Hippocampal formation (tissue), 2 donors: ENCODE measurements around the gene THADA.
A peak's percentile ranks its signal among the peaks of the same experiment; 100 is the strongest.
"Not testable (repeated sequence)": the region's sequence is repeated elsewhere in the genome, so short reads cannot be mapped to it uniquely, and the experiment has no call there.

ENCODE experiments used
- DNase-seq, 2 donors: peaks; one replicate each; lab custom pipeline; 2025; lab: John Stamatoyannopoulos, UW

THADA gene

DNA sequence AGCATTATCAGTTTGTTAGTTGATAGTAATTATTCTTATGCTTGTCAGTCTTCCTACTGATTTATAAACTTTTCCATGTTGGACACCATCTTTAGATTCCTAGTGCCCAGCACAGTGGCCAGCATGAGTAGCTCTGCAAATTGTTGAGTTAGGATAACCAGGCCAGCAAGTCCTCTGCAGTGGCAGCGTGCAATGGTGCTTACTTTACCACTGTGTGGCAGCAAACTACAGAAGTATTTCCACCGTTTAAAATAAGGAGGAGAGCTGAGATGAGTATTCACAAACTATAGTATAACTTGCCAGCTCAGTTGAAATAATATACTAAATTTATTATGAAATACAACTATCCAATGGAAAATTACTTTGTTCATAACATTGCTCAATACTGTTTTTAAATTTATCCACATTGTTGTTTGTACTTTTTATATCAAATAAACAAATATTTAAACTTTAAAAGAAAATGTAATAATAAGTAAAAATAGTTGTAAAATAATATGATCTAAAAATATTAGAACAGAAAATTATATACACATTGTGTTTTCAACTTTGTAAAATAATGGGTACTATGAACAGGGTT is 9.3 kb upstream of the THADA start:
- peak in 1 of 2 donors; percentile 51 for DNase-seq

DNA sequence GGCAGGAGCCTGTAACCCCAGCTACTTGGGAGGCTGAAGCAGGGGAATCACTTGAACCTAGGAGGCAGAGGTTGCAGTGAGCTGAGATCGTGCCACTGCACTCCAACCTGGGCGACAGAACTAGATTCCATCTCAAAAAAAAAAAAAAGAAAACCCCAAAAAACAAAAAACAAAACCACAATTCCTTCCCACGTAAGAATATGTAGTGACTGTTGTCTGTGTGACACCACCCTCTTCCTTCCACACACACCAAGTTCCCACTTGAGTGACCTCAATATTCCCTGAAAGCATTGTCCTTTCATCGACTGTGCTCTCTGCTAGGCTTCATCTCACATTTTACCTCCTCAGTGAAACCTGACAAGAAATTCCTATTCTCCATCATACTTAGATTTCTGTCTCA is 8.8 kb upstream of the THADA start:
- no peak for DNase-seq

DNA sequence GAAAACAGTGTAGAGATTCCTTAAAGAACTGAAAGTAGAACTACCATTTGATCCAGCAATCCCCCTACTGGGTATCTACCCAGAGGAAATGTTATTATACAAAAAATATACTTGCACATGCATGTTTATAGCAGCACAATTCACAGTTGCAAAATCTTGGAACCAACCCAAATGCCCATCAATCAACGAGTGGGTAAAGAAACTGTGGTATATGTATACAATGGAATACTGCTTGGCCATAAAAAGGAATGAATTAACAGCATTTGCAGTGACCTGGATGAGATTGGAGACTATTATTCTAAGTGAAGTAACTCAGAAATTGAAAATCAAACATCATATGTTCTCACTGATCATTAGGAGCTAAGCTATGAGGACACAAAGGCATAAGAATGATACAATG is 4.8 kb upstream of the THADA start:
- DNase-seq = not testable (repeated sequence)

DNA sequence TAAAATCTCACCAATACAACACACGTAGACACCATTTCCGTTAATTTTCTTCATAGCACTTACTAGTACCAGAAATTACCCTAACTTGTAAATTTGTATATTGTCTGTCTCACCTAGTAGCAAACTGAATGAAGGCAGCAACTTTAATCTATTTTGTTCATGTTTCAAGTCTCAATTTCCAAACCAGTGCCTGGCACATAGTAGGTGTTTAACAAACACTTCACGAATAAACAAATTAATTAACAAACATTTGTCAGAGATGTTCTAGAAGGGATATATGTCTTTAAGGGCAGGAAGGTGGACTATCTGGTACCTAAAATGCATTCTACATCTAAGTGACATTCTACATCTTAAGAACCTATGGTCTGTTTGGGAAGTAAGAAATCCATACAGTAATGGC is 963 bp downstream of the THADA start:
- DNase-seq = no peak

DNA sequence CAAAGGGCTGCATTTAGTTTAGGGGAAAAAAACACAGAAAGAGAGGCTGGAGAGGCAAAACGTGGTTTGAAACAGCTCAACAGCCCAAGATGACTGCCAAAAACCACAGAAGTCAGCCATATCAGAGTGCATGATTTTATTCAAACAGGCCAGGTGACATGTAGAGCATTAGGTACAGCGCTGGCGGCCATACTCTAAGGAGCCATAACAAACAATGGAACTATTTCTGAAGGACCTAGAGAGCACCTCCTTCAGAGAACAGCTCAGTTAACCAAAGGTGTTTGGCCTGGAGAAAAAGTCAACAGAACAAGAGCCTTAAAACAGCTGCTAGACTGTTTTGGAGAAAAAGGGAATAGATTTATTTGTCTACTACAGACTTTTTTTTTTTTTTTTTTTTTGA is 2.6 kb downstream of the THADA start:
- no peak for DNase-seq

DNA sequence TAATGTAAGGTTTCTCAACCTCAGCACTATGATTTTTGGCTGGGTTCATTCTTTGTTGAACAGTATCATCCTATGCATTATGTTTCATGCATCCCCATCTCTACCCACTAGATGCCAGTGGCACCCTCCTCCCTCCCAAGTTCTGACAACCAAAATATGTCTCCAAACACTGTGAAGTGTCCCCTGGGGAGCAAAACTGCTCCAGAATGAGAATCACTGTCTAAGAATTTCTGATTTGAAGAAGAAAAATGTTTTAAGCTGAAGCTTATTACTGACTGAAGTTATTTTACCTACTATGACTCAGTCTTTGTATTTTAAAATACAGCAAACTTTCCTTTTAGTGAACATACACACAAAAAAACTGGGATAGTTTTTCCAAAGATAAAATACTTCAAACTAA is 3.4 kb downstream of the THADA start:
- no peak for DNase-seq

DNA sequence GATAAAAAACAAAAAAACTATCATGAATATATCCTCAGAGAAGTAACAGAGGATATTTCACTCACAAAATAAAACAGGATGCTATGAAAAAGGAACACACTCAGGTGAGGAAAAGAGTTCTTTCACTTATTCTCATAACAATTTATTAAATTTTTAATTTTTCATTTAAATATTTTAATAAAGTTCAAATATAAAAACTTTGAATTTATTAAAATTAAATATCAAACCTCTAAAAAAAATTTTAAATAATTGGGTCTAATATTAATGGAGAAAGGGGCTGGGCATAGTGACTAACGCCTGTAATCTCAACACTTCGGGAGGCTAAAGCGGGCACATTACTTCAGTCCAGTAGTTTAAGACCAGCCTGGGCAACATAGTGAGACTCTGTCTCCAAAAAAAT is 10.1 kb downstream of the THADA start:
- no peak for DNase-seq

DNA sequence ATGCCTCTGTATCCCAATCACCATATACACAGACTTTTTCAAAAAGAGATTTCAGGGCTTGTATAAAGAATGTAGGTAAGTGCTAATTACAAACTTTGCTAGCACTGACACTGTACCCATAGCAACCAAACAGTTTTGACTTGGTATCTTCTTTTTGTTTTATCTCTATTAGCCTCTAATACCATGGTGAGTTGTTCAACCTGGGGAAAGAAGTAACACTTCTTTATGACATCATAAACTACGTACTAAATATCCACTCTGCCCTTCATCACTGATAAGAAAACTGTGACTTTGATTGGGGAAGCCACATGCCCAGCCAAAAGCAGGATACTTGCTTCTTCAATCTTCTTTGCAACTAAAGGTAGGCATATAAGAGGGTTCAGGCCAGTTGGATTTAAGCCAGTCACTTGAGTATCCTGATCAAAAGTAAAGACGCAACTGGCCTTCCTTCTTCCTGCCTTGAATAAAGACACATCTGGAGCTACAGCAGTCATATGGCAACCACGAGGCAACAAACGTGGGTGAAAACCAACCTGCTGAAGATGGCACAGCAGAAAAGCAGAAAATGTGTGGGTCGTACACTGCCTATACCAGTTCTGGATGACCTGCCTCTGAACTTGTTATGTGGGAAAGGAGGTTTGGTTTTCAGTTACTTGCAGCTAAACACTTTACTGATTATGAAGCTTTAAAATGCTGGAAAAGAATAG is 16.4 kb downstream of the THADA start:
- no peak for DNase-seq

DNA sequence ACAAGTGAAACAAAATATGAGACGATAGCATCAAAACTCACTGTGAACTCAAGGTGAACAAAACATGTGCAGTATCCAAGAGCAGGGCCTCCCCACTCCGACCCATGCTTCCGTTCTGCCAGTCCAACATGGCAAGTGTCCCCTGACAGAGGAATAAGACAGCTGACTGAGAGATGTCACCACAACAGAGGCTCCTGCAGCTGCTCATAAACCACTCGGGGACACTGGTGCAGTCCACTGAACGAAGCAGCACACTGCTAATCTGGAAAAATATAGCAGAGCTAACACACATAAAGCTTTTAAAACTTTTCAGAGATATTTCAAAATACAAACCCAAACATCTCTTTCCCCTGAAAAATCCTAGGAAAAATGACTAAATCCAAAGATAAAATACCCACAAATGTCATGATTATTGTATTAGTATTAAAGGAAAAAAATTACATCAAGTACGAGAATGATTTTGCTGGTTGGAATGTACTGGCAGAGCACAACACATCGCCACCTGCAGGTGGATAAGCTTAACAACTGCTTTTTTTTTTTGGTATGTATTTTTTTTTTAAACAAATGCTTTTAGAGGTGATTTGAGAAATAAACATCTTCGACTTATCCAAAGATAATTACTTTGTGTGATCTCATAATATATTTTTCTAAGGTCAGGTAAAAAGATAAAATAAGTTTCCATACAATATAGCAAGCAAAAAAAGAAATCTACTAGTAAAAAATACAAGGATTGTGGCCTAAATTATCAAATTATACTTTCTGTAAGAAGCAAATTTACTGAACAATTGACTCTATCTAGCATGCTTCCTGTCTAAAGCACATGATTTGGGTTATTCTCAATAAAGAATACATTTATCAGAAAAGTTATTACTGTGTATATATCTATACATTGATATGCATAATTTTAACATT is 18.6 kb downstream of the THADA start:
- DNase-seq = peak in 1 of 2 donors; percentile 61

DNA sequence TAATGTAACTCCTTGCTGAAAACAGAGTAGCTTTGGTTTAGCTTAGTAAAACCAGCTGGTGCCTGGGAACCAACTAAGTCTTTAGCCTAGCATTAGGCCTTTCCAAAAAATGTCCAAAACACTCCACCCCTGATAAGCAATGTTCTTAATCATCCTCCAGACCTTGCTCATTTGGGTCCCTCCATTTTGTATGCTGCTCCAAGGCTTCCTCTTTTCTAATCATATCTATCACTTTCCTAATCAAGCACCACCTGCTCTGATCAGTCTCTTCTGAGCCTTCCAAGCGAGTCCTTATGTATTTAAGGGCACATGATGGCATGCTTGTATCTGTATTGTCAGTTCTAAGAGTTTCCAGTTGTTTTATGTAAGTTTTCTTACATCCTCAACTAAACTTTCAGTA is 23.6 kb downstream of the THADA start:
- DNase-seq = no peak

DNA sequence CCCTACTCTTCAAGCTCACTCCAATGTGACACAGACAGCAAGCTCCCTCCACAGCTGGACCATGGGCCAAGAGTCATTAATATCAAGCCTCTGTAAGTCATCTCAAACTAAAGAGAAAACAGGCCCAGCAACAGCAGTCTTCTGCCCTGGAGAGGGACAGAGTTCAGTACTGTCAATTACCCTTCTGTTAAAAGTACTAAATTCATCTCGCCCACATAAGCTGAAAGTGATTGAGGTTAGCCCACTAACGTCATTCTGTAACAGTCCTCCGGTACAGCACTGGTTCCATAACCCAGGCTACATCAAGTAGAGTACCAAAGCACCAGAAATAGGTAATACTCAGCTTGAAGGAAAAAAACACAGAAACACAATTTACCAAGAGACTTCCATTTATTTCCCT is 25.9 kb downstream of the THADA start:
- no peak for DNase-seq

DNA sequence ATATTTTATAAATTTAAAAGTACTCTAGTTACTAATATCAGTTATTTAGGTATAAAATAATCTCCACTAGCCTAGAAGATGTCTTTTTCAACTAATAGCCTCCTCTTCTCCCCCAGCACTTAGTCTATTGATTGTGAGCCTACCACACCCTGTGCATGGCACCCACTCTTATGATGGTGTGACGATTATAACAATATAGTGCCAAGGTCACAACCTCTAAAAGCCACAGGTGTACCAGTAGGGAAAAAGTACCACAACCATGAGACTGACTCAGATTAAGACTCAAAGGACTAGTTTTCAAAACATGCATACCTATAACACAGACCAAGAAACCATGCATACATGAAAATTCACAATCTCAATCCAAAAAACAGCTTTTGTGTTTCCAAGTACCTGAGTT is 27.6 kb downstream of the THADA start:
- DNase-seq = no peak

DNA sequence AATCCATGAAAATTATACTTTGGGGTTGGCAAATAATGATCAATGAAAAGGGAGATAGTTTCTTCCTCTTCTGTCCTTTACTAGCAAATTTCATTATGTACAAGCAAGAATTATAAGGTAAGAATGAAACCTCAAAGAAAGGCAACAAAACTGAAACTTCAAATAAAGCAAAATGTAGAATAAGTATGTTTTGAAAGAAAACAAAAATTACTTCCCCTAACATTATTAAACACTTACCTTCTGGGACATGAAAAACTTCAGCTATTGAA is 29.4 kb downstream of the THADA start:
- DNase-seq = no peak

DNA sequence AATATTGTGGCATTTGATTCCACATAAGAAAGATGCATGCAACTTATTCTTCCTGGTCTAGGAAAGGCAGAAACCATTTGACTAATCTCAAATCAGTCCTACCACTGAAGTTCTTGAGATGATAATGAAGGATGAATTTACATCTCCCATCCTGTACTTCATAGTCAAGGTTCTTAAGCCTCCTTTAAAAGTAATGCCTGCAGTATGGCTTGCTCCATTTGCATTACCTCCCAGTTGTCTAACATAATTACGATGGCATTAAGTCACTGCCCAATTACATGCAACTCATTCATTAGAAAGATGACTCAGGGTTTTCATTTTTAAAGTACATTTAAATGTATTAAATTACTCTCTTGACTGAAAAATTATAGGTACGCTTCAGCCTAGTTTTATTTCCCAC is 32.2 kb downstream of the THADA start:
- DNase-seq = no peak

DNA sequence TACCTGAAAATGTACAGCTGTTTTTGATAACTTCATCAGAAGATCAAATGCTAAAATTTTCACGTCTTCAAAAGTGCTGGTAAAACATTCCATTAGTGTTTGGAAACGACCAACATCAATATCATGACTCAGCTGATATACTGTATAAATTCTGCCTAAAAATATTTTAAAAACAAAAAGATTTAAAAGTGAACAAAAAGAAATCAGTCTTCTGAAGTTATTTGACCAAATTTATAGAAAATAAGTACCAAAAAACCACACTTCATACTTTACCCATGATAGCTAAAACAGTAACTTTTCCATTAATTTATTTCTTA is 35.6 kb downstream of the THADA start:
- no peak for DNase-seq

DNA sequence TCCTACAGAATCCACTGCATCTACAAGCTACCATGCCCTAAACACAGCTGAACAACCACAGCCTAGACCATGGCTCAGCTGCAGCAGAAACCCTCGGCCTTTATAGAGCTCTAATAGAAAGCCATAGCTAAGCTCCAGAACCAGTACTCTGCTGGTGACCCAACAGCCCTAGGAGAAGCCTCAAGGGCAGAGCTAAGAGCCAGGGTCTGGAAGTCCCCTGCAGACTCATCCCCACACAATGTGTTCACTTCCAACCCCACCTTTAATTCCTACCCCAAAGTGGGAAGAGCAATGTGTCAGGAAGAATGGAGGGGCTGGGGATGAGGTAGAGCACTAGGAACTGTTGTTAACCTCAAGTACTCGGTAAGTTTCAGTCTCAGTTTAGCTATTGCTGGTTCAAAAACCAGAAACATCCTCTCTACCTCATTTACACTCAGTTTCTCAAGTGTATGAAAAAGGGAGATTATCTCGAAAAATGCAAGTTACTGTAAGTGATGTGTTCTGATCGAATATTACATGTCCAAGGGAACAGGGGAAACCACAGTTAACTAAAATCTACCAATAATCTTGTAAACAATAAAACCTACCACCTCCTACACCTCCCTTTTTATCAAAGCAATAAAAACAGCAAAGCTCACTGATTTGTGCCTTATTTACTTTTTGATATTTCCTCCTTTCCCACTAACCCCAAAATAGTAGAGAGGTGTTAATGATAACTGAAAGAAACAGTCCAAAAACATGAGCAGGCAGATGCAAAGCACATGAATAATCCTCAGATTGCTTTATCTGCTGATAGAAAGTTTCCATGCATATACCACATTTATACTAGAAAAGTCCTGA is 36.2 kb downstream of the THADA start:
- DNase-seq = no peak

DNA sequence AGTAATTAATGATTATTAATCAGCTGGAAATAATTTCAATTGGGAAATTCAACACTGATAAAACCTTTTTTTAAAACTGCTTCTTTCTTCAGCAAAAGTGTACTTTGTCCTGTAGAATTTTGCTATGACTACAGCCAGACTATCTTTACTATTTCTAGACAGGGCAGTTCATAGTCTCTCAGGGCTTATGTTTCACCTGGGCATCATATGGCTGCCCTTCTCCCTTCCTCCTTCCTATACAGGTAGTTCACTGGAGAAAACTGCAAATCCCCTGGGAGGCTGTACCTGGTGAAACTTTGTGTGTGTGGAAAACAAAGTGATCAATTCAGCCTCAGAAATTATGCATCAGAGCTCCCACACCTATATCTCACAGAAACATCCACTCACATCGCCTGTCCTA is 38.6 kb downstream of the THADA start:
- DNase-seq = no peak

DNA sequence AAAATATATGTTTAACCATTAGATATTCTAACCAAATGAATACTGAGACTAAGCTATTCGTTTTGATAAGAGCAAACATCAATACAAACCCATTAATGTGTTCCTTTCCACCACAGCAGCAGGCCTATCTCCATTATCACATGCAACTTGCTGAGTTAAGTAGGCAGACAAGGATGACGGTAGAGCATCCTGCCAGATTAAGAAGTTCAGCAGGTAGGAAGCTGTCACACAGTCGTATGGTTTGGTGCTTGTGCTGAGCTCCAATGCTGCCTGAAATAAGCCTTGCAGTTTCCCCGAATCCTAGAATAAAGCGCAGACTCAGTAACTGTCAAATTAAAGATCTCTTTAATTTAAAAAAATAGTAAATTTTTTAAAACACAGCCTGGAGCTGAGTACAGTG is 39.6 kb downstream of the THADA start:
- DNase-seq = no peak

DNA sequence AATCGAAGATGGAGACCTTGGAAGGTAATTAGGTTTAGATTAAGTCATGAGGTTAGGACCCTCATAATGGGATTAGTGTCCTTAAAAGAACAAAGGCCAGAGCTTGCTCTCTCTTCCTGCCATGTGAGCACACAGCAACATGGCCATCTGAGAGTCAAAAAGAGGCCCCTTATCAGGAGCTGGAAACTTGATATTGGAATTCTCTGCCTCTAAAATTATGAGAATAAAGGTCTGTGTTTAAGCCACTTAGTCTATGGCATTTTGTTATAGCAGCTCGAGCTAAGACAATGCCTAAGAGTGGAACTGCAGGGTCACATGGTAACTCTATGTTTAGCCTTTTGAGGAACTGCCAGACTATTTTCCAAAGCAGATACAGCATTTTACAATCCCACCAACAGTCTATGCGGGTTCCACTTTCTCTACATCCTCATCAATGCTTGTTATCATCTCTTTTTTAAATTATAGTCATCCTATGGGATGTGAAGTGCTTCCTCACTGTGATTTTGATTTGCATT is 42.4 kb downstream of the THADA start:
- DNase-seq = no peak

DNA sequence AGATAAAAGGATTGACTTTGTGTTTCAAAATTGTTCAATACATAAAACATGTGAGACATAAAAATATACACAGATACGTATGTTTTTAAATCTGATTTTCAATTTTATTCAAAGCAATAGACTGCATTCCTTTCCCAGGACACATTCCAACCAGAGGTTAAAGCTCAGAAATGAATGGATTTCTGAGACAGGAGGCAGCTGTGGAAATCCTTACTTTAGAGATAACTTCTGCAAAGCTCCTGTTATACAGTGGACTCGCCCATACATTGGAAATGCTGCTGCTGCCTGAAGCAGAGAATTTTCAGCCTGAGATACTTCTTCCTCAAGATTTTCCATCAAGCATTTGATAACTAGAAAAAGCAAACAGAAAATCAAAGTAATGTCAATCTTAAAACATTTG is 43.8 kb downstream of the THADA start:
- no peak for DNase-seq

DNA sequence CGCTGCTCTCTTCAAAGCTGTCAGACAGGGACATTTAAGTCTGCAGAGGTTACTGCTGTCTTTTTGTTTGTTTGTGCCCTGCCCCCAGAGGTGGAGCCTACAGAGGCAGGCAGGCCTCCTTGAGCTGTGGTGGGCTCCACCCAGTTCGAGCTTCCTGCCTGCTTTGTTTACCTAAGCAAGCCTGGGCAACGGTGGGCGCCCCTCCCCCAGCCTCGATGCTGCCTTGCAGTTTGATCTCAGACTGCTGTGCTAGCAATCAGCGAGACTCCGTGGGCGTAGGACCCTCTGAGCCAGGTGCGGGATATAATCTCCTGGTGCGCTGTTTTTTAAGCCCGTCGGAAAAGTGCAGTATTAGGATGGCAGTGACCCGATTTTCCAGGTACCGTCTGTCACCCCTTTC is 47.5 kb downstream of the THADA start:
- not testable (repeated sequence) for DNase-seq

DNA sequence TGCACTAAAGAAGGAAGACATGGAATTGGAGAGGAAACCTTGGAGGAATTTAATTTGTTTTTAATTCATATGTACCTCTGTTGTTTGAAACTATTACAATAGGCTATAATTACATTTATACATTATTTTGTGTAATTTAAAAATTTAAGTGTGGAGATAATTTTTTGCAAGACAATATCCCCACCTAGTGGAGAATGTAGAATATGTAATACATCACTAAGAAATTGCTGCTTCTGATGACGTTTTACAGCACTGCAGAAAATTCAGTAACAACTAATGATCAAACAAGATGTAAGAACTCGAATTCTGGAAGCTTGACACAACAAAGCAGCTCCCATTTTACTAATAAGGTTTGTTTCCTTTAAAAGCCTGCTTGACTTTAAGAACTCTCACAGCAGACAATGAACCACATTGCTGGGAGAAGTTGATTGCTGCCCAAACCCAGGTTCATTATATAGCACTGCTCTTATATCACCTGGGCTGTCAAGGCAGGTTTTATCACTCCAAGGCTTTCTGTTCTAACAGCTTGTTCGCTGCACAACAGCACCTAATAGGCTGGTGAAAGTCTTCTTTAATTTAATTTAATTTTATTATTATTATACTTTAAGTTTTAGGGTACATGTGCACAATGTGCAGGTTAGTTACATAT is 53.4 kb downstream of the THADA start:
- no peak for DNase-seq
